ENCODE measurements around the gene TMPRSS13. TPM values are rescaled to one million over a fixed set of nuclear protein-coding genes. Genes with fewer than 3 reads are reported as not detected.

The TMPRSS13 gene
- total and polyA plus RNA-seq, 8 donors: 0.19 to 3.8 (median 1.2) TPM; not detected in 3

DNA sequence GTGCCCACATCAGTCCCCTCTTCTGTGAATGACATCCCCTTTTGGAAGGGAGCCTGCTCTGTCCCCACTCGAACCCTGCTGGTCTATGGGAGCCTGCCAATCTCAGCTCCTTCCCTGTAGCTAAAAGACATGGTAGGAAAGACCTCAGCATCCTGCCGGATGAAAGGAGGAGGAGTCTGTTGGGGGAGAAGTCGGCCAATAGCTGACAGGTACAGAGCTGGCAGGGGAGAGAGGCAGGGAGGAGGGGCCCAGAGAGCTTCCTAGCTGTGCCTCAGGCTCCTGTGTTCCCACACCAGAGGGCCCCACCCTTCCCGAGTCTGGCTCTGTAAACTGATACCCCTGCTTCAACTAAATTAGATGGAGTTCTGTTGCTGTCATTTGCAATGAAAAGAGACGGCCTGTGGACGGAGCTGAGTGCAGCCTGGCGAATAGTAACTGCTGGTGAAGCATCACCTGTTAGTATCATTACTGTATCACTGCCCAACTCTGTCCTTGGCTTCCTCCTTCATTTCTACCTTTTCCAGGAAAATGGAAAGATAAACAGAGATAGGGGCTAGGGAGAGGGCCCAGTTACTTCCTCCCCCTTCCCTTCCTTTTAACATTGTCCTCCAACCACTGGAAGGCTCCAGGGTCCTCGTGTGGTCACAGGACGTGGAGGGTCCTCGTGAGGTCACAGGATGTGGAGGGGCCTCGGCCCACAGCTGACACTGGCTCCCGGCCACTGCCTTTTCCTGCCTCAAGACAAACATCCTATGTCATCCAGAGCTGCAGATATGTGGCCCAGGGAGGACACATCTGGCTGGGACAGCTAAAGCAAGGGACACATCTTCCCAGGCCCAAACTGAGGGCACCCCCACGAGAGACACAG, 67.8 kb downstream of the TMPRSS13 start:
- WGBS, 5 donors: 32 to 41% (median 38%) methylated on average over 13 of the region's 13 CpGs
- intact Hi-C loops (cut with DNase I; ENCODE audit: low total_unique reads): no loop called here
- no peaks in the 10 kb centered on the region for H3K27me3 ChIP-seq
- H3K9me3 ChIP-seq: no peaks in the 10 kb centered on the region
- TF ChIP-seq, protein P1, sequence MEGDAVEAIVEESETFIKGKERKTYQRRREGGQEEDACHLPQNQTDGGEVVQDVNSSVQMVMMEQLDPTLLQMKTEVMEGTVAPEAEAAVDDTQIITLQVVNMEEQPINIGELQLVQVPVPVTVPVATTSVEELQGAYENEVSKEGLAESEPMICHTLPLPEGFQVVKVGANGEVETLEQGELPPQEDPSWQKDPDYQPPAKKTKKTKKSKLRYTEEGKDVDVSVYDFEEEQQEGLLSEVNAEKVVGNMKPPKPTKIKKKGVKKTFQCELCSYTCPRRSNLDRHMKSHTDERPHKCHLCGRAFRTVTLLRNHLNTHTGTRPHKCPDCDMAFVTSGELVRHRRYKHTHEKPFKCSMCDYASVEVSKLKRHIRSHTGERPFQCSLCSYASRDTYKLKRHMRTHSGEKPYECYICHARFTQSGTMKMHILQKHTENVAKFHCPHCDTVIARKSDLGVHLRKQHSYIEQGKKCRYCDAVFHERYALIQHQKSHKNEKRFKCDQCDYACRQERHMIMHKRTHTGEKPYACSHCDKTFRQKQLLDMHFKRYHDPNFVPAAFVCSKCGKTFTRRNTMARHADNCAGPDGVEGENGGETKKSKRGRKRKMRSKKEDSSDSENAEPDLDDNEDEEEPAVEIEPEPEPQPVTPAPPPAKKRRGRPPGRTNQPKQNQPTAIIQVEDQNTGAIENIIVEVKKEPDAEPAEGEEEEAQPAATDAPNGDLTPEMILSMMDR (IDR thresholded peaks at IDR 0.05): no peak
- TF ChIP-seq POLR2AphosphoS5 (IDR thresholded peaks at IDR 0.05) (no peak), POLR2A (IDR thresholded peaks at IDR 0.05) (no peak)
- H3K4me3 ChIP-seq: no peak overlapping the region
- peaks cover 12 to 67% (median 22%) of the 10 kb centered on the region in 4 donors for H3K4me1 ChIP-seq
- no peaks in the 10 kb centered on the region for H3K36me3 ChIP-seq
- peak; percentile 24 to 73 for DNase-seq
- H3K27ac ChIP-seq: peak overlapping the region; percentile 16 to 63 (median 50)

DNA sequence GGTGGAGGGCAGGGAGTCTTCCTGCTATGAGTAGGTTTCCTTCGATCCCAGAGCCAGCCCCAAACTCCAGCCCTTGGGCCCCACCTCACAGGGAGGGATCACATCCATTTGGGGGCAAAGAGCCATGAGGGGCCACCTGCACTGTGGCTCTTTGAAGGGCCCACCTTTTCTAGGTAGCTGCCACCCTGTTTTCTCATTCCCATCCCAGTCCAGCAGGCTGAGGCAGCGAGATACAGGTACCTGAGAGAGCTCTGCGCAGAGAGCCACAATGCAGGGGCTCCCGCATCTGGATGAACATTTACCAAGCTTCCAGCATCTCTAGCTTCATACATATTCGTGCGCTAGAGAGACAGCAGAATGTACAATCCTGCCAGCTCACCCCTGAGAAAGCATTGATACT, 69.1 kb downstream of the TMPRSS13 start:
- Histone ChIP-seq H3K4me1 (peaks cover 12 to 68% (median 22%) of the 10 kb centered on the region in 4 donors), H3K4me3 (no peak overlapping the region), H3K27me3 (no peaks in the 10 kb centered on the region), H3K9me3 (no peaks in the 10 kb centered on the region), H3K27ac (no peak overlapping the region), H3K36me3 (no peaks in the 10 kb centered on the region)
- no peak for TF ChIP-seq POLR2A (IDR thresholded peaks at IDR 0.05)
- no peak for TF ChIP-seq POLR2AphosphoS5 (IDR thresholded peaks at IDR 0.05)
- TF ChIP-seq EP300 (IDR thresholded peaks at IDR 0.05): no peak
- intact Hi-C loops (cut with DNase I; ENCODE audit: low total_unique reads): no loop called here
- peak in 1 of 2 donors; percentile 22 for DNase-seq
- 72 to 91% (median 79%) methylated on average over 6 of the region's 6 CpGs for WGBS, 5 donors

DNA sequence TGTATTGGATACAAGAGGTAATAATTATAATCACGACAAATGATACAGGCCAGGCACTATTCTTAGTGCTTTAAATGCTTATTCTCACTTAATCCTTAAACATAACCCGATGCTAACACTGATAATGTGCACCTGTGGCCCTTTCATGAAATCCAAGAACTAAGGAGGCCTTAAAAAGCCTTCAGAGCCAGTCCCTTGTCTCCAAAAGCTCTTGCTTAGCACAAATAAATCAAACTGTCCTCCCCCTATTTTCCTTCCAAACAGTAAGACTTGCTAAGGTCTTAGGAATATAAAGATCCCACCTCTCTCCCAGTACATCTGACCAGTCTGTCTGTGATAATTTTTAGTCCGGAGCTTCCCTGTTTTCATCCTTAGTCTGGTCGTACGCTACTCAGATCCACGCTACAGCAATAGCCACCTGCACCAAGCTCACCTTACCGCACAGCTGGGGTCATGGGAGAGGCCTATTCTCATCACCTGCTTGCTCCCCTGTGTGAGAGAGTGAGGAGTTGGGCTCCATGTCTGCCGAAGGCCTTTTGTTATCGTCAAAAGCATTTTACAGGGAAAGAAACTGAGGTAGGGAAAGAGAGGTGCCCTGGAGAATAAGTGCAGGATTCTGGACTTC, 69.6 kb downstream of the TMPRSS13 start:
- no peaks in the 10 kb centered on the region for H3K27me3 ChIP-seq
- TF ChIP-seq POLR2AphosphoS5 (IDR thresholded peaks at IDR 0.05) (no peak), POLR2A (IDR thresholded peaks at IDR 0.05) (no peak), EP300 (IDR thresholded peaks at IDR 0.05) (no peak)
- TF ChIP-seq, protein P1 (IDR thresholded peaks at IDR 0.05): no peak
- no peak overlapping the region for H3K27ac ChIP-seq
- peak in 1 of 2 donors; percentile 6 for DNase-seq
- H3K9me3 ChIP-seq: no peaks in the 10 kb centered on the region
- no peak overlapping the region for H3K4me3 ChIP-seq
- 76 to 87% (median 79%) methylated on average over 9 of the region's 9 CpGs for WGBS, 5 donors
- H3K4me1 ChIP-seq: peaks cover 12 to 69% (median 22%) of the 10 kb centered on the region in 4 donors
- H3K36me3 ChIP-seq: no peaks in the 10 kb centered on the region
- intact Hi-C loops (cut with DNase I; ENCODE audit: low total_unique reads): no loop called here

DNA sequence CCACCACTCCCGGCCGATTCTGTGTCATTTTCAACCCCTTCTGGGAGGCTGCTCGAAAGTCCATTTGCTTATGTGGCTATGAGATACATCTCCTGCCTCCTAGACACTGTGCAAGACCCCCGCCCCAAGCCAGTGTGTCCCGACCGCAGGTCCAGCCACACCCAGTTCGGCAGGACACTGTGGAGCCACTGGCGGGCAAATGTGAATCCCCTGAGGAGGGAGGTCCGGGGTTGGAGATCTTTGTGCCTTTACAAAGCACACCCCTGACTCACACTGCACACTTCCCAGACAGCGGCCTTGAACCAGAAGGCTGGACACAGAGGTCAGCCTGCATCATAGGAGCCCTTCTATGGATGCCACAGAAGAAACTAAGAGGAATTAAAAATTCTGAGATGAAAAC, 70.1 kb downstream of the TMPRSS13 start:
- Histone ChIP-seq H3K9me3 (no peaks in the 10 kb centered on the region), H3K27ac (no peak overlapping the region), H3K4me1 (peaks cover 12 to 74% (median 22%) of the 10 kb centered on the region in 4 donors), H3K27me3 (no peaks in the 10 kb centered on the region), H3K4me3 (no peak overlapping the region), H3K36me3 (no peaks in the 10 kb centered on the region)
- peak in 1 of 2 donors; percentile 16 for DNase-seq
- 77 to 89% (median 85%) methylated on average over 10 of the region's 10 CpGs for WGBS, 5 donors
- intact Hi-C loops (cut with DNase I; ENCODE audit: low total_unique reads): no loop called here
- TF ChIP-seq POLR2AphosphoS5 (IDR thresholded peaks at IDR 0.05) (no peak), EP300 (IDR thresholded peaks at IDR 0.05) (no peak), POLR2A (IDR thresholded peaks at IDR 0.05) (no peak)
- TF ChIP-seq, protein P1 (IDR thresholded peaks at IDR 0.05): no peak
